ENCODE results near the gene PRR33.

Gene PRR33

DNA sequence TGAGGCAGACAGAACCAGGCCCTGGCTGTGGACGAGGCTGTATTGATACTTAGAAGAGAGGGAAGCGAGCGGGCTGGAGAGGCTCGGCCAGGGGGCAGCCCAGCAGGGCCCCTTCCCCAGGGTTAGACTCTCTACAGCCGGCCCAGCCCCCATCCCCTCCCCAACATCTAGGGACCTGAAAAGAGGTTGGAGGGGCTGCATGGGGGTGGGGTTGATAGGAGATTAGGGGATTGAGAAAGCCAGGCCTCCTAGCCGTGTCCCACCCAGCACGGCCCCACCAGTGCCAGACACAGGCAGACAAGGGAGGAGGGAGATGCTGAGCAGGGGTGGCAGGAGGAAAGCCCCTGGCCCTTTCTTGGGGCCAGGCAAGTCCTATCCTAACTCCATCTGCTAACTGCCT, 33.1 kb downstream of the PRR33 start:
- H3K4me1 Mint-ChIP-seq = peaks cover 17% of the 10 kb centered on the region
- peak overlapping the region; percentile 96 for H3K27ac Mint-ChIP-seq

DNA sequence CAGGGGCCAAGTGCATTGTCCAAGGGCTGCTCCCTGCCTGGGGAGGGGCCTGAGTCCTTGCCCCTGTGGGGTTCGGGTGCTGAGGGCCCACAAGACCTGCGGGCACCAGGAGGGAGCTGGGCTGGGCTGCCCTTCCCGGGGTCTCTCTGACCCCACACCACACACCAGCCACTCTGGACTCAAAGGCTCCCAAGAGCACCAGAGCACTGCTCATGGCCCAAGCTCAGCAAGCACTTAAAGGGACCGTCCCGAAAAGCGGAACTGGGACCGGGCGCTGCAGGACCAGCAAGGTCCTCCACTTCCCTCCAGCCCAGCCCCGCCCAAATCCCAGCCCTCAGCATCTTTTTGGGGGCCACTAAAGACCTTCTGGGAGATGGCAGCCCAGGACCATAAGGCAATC, 33.5 kb downstream of the PRR33 start:
- no peak for DNase-seq (ENCODE audit: low spot score in 2 of 2)
- H3K9me3 Mint-ChIP-seq = no peaks in the 10 kb centered on the region
- peak overlapping the region; percentile 96 for H3K27ac Mint-ChIP-seq
- ATAC-seq = no peak
- peak overlapping the region; percentile 33 for H3K4me3 Mint-ChIP-seq
- no peaks in the 10 kb centered on the region for H3K36me3 Mint-ChIP-seq
- peaks cover 18% of the 10 kb centered on the region for H3K4me1 Mint-ChIP-seq

More for the DNA sequence above, 33.1 kb downstream of the PRR33 start:
- ATAC-seq (no peak), DNase-seq (ENCODE audit: low spot score in 2 of 2) (no peak)
- peak overlapping the region; percentile 33 for H3K4me3 Mint-ChIP-seq
- H3K36me3 Mint-ChIP-seq = no peaks in the 10 kb centered on the region
- no peaks in the 10 kb centered on the region for H3K9me3 Mint-ChIP-seq

DNA sequence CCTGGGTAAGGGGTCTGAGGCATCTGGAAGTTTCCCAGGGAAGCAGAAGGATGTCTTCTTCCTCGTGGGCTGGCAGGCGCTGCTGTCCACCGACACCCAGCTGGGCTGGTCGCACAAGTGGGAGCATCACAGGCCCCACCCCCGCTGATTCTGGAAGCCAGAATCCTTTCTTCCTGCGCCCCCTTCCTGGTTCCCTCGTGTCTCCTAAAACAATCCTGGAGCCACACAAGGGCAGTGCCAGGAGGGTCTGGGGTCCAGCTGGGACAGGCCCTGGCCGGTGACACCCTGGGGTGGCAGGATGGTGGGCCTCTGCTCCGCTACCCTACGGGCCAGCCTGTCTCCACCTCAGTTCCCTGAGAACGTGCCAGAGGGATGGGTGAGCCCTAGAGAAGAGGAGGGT, 34.6 kb downstream of the PRR33 start:
- peak overlapping the region; percentile 99 for H3K4me3 Mint-ChIP-seq
- H3K4me1 Mint-ChIP-seq = peaks cover 29% of the 10 kb centered on the region
- ATAC-seq (no peak), DNase-seq (ENCODE audit: low spot score in 2 of 2) (no peak)
- H3K9me3 Mint-ChIP-seq = no peaks in the 10 kb centered on the region
- H3K27ac Mint-ChIP-seq = peak overlapping the region; percentile 96
- no peaks in the 10 kb centered on the region for H3K36me3 Mint-ChIP-seq

DNA sequence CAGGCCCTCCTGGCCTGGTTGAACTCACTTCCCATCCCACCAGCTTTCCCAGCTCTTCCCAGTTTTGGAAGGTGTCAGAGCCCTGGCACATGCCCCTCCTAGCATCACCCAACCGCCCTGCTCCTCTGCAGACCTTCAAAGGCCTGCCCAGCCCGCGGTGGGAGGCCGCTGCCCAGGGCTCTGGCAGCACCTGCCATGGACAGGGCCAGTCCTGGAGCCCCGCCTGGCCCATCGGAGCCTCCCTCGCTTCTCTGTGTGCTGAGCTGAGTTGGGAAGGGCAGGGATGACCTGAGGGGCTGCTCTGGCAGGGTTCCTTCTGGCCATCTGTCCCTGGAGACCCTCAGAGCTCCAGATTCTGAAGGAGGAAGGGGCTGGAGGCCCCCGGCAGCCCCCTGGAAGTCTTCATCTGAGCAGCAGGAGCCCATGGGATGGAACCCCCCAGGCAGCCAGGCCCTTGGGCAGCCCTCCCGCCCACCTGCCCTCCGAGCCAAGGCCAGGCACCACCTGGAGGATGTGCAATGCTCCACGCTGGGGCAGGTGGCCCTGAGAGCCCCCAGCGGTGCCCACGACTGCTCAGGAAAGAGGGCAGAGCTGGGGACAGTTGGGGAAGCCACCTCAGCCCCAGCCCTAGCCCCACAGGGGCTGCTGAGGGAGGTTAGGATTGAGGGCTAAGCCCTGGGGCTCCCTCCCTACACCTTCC, 35.2 kb downstream of the PRR33 start:
- H3K4me1 Mint-ChIP-seq = peaks cover 35% of the 10 kb centered on the region
- peak overlapping the region; percentile 96 for H3K27ac Mint-ChIP-seq
- DNase-seq (ENCODE audit: low spot score in 2 of 2) = no peak
- H3K4me3 Mint-ChIP-seq = peak overlapping the region; percentile 99
- H3K9me3 Mint-ChIP-seq = no peaks in the 10 kb centered on the region
- no peak for ATAC-seq
- no peaks in the 10 kb centered on the region for H3K36me3 Mint-ChIP-seq

DNA sequence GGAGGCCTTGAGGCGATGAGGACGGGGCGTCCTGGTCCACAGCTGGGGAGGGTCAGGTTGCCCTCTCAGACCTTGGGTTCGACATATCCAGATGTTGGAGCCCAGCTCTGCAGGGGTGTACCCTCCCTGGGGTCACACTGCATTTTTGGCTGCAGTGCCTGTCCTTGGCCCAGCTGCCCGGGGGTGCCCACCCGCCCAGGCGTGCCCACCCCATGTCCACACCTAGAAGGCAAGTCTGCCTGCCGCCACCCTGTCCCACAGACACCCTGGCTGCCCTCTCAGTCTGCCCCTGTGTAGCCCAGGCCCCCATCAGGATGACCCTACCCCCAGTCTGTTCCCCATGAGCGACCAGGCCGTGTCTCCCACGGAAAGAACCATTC, 35.8 kb downstream of the PRR33 start:
- DNase-seq (ENCODE audit: low spot score in 2 of 2) (no peak), ATAC-seq (no peak)
- H3K36me3 Mint-ChIP-seq = no peaks in the 10 kb centered on the region
- H3K27ac Mint-ChIP-seq = peak overlapping the region; percentile 96
- H3K9me3 Mint-ChIP-seq = no peaks in the 10 kb centered on the region
- H3K4me1 Mint-ChIP-seq = peaks cover 41% of the 10 kb centered on the region
- H3K4me3 Mint-ChIP-seq = peak overlapping the region; percentile 99

DNA sequence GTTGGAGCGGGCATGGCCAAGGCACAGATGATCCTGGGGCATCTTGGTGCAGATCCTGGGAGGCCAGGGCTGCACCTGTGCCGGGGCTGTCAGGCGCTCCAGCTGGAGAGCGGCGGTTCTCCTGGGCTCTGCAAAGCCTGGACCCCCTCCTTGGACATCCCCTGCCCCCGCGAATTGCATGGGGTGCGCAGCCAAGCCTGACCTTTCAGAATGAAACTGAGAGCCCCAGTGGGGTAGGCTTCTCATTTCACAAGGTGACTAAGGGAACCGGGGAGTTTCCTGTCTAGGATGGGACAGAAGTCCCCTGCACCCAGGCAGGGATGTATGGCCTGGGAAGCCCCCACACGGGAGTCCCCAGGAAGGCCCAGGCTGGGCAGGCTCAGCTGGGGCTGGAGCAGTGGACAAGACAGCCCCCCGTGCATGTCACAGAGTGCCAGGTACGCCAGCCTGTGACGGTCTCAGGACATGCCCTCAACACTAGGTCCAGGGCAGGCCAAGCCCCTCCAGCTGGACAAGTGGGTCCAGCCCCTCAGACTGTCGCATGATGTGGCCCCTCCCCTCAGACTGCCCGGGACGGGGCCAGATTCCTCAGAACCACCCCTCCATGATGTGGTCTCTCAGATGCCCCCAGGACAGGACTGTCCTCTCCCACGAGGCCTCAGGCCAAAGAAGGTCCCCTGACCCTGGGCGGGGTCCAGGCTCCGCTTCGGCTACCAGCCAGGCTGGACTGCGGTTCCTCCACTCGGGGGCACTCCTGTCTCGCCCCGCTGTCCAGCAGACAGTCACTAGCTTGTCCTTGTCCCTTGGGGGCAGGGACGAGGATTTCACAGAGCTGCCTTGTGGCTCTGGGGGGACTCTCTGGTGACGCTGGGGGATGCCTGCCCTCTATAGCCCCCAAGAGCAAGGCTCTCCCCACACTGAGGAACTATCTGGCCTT, 36.5 kb downstream of the PRR33 start:
- Mint-ChIP-seq H3K4me1 (peaks cover 47% of the 10 kb centered on the region), H3K4me3 (peak overlapping the region; percentile 99), H3K9me3 (no peaks in the 10 kb centered on the region), H3K36me3 (no peaks in the 10 kb centered on the region), H3K27ac (peak overlapping the region; percentile 96)
- peak; percentile 71 for ATAC-seq
- DNase-seq (ENCODE audit: low spot score in 2 of 2) = peak; percentile 44 to 89

DNA sequence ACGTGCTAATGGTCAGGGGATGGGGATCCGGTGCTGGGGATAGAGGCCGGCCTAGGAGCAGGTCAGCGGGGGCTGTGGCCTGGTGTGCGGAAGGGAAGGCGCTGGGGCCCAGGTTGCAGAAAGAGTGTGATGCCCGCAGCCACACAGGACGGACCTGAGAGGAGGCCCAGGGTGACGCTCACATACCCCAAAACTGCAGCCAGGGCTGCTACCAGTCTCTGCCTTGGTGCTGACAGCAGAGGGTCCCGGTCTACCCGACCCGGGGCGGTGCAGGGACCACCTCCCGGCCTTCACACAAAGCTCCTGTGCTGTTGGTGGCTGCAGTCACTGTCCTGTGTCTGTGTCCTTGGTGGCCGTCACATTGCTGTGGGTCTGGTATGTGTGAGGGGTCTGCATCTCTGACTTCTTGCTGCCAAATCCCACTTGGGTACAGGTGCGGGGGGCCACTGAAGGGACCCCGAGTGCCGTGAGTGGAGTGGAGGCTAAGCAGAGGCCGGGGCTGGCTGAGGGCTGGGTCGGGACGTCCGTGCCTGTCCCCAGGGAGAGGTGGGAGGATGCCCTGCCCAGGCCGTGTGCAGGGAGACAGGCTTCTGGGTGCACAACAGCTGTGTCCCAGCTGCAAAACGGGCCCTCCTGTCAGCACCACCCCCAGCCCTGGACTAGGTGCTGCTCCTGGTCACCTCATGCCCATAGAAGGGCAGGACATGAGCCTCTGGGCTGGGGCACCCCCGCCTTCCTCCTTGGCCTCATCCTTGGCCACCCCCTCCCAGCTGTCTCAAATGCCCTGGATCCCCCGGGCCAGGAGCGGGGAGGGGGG, 37.4 kb downstream of the PRR33 start:
- no peaks in the 10 kb centered on the region for H3K9me3 Mint-ChIP-seq
- DNase-seq (ENCODE audit: low spot score in 2 of 2) (peak in 1 of 2 donors; percentile 74), ATAC-seq (peak; percentile 29)
- H3K27ac Mint-ChIP-seq = peak overlapping the region; percentile 96
- no peaks in the 10 kb centered on the region for H3K36me3 Mint-ChIP-seq
- peaks cover 56% of the 10 kb centered on the region for H3K4me1 Mint-ChIP-seq
- peak overlapping the region; percentile 99 for H3K4me3 Mint-ChIP-seq

DNA sequence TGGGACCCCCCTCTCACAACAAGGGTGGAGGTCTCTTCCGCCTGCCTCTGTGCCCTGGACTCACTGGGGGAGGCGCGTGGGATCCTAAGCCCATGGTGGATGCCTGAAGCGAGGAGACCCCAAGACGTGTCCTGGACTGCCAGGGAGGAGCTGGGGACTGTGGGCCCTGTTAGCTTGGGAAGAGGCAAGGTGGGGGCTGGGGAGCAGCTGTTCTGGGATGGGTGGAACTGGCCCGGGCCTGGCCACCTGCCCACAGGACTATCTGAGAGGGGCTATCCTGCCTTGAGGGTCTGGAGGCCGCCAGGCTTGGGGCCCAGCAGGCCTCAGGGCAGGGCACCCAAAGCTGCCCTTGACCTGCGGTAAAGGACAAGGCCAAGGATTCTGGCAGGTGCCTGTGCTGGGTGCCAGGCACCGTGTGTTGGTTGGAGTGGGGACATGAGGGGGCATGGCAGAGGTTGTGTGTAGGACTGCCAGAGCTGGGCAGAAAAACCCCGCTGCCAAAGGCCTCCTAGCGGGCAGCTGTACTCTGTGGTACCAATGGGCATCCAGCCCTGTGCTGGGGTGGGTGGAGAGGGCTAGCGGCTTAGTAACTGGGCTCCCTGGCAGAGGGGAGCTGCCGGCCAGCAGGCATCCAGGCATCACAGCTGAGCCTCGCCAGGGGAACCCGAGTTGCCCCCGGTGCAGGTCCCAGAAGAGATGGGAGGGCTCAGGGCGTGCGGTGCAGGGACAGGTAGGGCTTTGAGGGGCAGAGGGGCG, 38.1 kb downstream of the PRR33 start:
- Mint-ChIP-seq H3K27ac (peak overlapping the region; percentile 96), H3K36me3 (no peaks in the 10 kb centered on the region), H3K4me3 (peak overlapping the region; percentile 99), H3K9me3 (no peaks in the 10 kb centered on the region), H3K4me1 (peaks cover 64% of the 10 kb centered on the region)
- ATAC-seq (no peak), DNase-seq (ENCODE audit: low spot score in 2 of 2) (peak in 1 of 2 donors; percentile 77)

DNA sequence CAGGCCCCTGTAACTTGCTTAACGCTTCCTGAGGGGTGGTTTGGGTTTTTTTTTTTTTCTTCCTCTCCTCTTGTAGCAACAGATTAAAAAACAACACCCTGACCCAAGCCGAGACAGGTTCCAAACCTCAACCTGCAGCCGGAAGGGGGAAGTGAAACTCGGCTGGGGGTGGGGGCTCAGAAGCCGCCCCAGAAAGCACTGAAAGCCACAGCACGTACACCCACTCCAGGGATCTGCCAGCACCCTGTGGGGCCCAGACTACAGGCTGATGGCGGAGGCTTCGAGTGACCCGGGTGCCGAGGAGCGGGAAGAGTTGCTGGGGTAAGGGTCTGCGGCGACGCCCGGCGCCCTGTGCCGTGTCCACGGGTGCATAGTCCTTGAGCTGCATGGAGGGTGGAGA, 38.8 kb downstream of the PRR33 start, which contains the start of gene LSP1:
Gene LSP1, plus strand, starts transcription at position 208 of the 400 bp plus-strand sequence. Its CDS starts 61 bp downstream, at position 269.
- H3K36me3 Mint-ChIP-seq = no peaks in the 10 kb centered on the region
- H3K27ac Mint-ChIP-seq = peak within 1 kb of the TSS; percentile 96
- peak within 1 kb of the TSS; percentile 99 for H3K4me3 Mint-ChIP-seq
- H3K9me3 Mint-ChIP-seq = no peaks in the 10 kb centered on the region
- ATAC-seq (peak; percentile 75), DNase-seq (ENCODE audit: low spot score in 2 of 2) (peak; percentile 62 to 91)
- H3K4me1 Mint-ChIP-seq = peaks cover 71% of the 10 kb centered on the region

DNA sequence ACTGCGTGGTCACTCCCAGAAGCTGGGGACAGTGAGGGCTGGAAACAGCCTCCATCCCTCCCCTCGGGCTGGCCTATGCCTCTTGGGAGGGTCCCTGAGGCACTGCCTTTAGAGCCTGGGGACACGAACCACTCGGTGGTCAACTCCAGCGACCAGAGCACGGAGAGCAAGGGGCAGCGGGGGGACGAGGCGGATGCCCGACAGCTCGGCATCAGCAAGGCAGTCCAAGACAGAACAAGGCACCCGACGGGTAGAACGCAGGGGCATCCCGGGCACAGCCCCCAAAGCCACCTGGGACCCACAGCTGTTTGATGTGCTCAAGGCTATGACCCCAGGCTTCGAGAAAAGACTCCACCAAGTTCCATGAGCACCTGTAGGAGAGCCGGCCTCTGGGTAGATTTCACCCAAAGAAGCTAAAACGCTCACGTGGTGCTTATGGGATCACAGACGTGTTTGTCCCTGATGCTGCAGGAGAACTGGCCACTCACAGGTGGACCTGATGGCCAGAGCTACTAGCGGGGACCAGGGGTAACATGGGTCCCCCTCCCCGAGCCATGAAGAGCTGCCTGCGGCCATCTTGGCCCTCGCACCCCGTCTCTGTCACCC, 39.3 kb downstream of the PRR33 start:
- ATAC-seq (no peak), DNase-seq (ENCODE audit: low spot score in 2 of 2) (peak in 1 of 2 donors; percentile 66)
- H3K9me3 Mint-ChIP-seq = no peaks in the 10 kb centered on the region
- no peaks in the 10 kb centered on the region for H3K36me3 Mint-ChIP-seq
- H3K4me1 Mint-ChIP-seq = peaks cover 76% of the 10 kb centered on the region
- H3K27ac Mint-ChIP-seq = peak overlapping the region; percentile 96
- H3K4me3 Mint-ChIP-seq = peak overlapping the region; percentile 99

DNA sequence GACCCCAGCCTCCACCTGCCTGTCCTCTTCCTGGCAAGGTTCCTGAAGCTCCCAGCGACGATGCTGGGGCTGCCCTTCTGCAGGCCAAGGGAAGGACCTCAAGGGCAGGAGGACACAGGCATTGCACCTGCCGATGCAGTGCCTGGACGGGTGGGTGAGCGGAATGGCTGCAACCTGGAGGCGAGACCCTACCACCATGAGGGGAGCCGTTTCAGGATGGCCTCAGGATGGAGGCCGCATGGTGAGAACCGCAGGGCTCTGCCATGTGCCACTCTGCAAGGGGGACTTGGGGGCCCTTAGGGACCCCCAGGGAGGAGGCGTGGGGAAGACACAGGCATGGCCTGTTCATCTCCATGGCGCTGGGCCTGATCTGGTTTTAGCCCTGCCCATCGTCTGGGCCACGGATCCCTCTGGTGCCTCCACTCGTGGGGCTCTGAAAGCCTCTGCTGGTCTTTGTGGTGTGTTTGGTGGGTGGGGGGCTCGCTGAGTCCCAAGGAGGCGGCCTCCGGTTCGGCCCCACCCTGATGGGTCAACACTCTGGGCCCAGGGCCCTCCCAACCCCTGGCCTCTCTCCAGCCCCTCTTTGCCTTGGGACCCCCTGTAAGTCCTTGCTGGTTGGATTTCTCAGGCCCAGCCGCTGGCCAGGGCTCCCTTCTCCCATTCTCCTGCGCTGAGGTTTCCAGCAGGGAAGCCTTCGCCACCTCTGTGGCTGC, 40.1 kb downstream of the PRR33 start:
- peaks cover 83% of the 10 kb centered on the region for H3K4me1 Mint-ChIP-seq
- peak overlapping the region; percentile 96 for H3K27ac Mint-ChIP-seq
- no peaks in the 10 kb centered on the region for H3K9me3 Mint-ChIP-seq
- DNase-seq (ENCODE audit: low spot score in 2 of 2) = no peak
- ATAC-seq = no peak
- H3K36me3 Mint-ChIP-seq = no peaks in the 10 kb centered on the region
- peak overlapping the region; percentile 99 for H3K4me3 Mint-ChIP-seq

DNA sequence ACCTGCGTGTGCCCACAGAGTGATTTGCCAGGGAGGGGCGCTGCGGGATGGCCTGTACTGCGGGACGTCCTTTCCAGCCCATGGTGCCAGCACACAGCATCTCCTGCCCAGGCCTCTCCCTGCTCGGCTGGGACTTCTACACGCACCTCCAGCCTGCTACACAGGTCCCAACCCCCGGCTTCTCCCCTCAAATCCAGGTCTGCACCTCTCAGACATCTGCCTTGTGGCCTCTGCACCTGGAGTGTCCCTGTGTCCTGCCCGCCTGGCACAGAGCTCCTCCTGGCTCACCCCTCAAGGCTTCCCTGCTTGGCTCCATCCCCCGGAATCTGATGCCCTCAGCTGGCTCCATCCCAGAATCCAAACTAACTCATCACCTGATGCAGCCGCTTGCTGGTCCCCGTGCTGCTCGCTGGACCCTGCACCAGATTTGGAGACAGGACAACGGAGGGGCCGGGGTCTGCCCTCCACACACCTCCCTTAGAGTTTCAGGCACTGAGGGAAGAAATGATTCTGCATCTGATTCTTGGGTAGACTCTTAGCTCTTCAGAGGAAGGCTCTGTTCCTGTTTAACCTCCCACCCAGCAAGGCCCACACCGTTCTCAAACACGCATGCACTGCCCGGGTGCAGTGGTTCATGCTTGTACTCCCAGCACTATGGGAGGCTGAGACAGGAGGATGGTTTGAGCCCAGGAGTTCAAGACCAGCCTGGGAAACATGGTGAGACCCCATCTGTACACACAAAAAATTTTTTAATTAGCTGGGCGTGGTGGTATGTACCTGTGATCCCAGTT, 42.9 kb downstream of the PRR33 start:
- Mint-ChIP-seq H3K36me3 (no peaks in the 10 kb centered on the region), H3K4me3 (peak overlapping the region; percentile 99), H3K4me1 (peaks cover 94% of the 10 kb centered on the region), H3K27ac (peak overlapping the region; percentile 96), H3K9me3 (no peaks in the 10 kb centered on the region)
- no peak for ATAC-seq
- DNase-seq (ENCODE audit: low spot score in 2 of 2) = no peak

Data from stimulated activated effector memory CD8-positive, alpha-beta T cell treated with anti-CD3 and anti-CD28 coated beads, Interleukin-12 subunit alpha, Interleukin-12 subunit beta, amount 100 ng/mL, for 72 hours (primary cell).